ENCODE results near the gene REPS2.
"Not testable (repeated sequence)": the region's sequence is repeated elsewhere in the genome, so short reads cannot be mapped to it uniquely, and the experiment has no call there.

REPS2 gene

GRCh38 chrX:16946361-16946964 lies at the start of gene REPS2:
Gene REPS2 (plus strand): TSS chrX:16946658. CDS start chrX:16946862, 204 bp downstream.
- DNase-seq = peak; percentile 15 to 71

- DNase-seq = no peak
Measured at GRCh38 chrX:16897445-16897844, 49.0 kb upstream of the REPS2 start.

- no peak for DNase-seq
Measured at GRCh38 chrX:16903274-16904022, 43.0 kb upstream of the REPS2 start.

GRCh38 chrX:16910376-16910775 lies 36.1 kb upstream of the REPS2 start:
- no peak for DNase-seq

- DNase-seq = no peak
Measured at GRCh38 chrX:16914058-16914457, 32.4 kb upstream of the REPS2 start.

DNA sequence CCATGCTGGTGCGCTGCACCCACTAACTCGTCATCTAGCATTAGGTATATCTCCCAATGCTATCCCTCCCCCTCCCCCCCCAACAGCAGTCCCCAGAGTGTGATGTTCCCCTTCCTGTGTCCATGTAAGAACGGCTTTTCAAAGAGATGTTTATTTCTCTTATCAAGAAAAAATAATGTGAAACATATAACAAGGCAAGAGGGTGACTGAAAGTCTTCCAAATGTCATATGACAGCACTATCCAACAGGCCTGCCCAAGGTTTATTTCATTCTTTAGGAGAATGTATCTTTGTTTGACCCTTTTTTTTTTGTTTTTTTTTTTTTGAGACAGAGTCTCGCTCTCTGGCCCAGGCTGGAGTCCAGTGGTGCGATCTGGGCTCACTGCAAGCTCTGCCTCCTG lies 29.9 kb upstream of the REPS2 start:
- DNase-seq = no peak

- DNase-seq = no peak
Measured at GRCh38 chrX:16917120-16917519, 29.3 kb upstream of the REPS2 start.

- DNase-seq = no peak
Measured at GRCh38 chrX:16918979-16919378, 27.5 kb upstream of the REPS2 start.

GRCh38 chrX:16920075-16920474 lies 26.4 kb upstream of the REPS2 start:
- DNase-seq = no peak

- no peak for DNase-seq
Measured at GRCh38 chrX:16923157-16923556, 23.3 kb upstream of the REPS2 start.

- DNase-seq = no peak
Measured at GRCh38 chrX:16924631-16925480, 21.6 kb upstream of the REPS2 start.

DNA sequence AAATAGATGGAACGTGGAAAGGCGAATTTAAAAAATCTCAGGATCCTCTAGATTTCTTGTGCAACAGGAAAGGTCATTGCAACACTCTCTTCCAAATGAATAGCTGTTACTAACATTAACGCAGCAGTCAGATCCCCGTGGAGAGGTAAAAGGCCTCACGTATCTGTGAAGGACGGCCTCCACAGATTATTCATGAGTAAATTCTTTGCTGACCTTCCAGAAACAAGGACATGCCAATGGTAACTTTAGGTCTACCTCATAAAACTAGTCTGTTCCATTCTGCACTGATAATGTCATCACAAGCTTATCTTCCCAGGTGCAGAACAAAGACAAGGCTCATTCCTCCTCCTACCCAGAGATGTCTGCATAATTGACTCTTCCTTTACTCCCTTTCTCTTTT lies 16.1 kb upstream of the REPS2 start:
- DNase-seq = no peak

GRCh38 chrX:16931371-16931770 lies 15.1 kb upstream of the REPS2 start:
- DNase-seq = no peak

DNA sequence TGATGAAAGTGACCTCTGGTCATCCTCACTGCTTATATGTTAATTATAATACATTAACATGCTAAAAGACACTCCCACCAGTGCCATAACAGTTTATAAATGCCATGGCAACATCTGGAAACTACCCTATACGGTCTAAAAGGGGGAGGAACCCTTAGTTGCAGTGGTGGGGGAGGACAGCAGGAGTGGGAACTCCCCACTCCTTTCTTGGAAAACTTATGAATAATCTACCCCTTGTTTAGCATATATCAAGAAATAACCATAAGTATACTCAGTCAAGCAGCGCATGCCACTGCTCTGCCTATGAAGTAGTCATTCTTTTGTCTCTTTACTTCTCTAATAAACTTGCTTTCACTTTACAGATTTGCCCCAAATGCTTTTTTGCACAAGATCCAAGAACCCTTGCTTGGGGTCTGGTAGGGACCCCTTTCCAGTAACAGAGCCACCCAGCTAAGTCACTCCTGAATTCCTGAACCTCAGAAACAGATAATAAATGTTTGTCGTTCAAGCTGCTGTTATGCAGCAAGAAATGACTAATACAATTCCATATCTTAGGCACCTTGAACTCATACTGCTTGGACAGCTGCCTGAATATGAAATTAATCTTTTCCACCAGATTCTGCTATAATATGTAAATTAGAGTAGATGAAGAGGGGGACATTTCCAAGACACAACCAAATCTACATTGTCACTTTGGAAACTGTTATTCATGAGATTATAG lies 14.4 kb upstream of the REPS2 start:
- DNase-seq = no peak

DNA sequence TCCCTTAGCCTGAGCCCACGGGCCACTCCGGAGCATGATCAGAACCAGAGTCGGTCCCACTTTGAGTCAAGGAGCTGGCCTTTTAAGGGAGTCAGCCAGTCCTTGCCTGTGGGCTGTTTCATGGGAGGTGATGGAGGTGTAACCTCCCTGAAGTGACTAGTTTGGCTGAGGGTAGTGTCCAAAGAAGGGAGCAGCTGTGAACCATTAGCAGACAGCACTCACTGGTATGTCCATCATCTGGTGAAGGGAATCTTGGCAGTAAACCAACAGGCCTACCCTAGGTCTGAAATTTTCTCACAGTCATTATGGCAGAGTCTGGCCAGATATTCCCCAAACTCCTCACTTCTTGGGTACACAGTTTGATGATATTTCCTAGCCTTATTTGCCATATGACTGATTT lies 12.3 kb upstream of the REPS2 start:
- no peak for DNase-seq

GRCh38 chrX:16946971-16947562 lies 609 bp downstream of the REPS2 start:
- DNase-seq = peak in 1 of 2 donors; percentile 1

DNA sequence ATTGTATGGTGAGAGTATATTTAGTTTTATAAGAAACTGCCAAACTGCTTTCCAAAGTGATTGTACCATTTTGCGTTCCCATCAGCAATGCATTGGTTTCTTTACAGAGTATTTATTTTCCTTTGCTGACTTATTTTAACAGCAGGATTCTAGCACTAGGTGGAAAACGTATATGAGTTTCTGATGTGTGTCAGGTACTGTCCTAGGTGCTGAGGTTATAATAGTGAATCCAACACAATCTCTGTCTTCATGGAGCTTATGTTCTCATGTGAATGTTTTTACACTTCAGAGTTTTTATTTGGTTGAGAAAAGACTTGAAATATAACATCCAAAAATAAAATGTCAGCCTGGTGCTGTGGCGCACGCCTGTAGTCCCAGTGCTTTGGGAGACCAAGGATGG lies 4.0 kb downstream of the REPS2 start:
- DNase-seq = no peak

DNA sequence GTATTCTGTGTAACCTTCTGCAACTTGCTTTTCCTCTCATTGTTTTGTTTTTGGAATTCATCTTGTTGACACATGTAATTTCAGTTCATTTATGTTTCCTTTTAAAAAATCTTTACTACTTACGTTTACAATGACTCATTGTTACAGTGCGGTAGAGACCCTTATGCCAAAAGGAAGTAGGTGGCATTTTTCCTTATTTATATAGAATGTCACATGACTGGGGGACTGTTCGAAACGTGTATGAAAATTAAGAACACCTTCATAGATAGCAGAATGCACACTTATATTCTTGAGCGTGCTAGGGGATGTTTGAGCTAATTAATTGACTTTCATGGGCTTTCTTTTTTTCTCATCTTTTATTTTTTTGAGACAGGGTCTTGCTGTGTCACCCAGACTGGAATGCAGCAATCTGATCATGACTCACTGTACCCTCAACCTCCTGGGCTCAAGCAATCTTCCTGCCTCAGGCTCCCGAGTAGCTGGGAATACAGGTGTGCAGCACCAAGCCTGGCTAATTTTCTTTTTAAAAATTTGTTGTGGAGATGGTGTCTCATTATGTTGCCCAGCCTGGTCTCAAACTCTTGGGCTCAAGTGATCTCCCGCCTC lies 7.3 kb downstream of the REPS2 start:
- no peak for DNase-seq

DNA sequence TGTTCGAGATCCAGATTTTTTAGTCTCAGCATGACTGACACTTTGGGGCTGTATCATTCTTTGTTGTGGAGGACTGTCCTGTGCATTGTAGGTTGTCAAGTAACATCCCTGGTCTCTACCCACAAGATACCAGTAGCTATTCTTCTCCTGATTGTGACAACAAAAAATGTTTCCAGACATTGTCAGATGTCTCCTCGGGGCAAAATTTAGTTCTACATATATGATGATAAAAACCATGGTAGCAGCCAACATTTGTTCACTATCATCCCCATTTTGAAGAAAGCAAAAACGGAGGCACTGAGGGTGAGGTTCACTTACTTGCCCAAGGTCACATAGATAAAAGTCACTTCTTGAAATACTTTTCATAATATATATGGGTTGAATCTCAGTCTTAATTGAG lies 11.3 kb downstream of the REPS2 start:
- DNase-seq = no peak

DNA sequence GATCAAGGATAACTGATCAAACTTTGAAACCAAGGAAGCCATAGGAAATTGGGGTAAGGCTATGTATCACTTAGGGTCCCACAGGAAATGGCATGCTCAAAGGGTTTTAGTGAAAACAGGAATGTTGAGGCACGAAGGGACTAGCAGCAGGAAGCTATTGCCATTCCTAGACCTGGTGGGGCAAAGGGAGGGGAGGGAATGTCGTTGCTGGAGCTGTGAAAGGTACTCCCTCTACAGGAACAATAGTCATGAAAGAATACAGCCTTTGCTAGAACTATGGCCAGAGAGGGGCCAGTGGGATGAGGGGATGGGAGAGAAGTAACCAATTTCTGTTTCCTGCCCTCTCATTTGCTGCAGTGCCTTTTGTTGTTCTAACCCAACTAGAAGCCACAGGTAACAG lies 11.9 kb downstream of the REPS2 start:
- DNase-seq = no peak

- not testable (repeated sequence) for DNase-seq
Measured at GRCh38 chrX:16962661-16963060, 16.2 kb downstream of the REPS2 start.

DNA sequence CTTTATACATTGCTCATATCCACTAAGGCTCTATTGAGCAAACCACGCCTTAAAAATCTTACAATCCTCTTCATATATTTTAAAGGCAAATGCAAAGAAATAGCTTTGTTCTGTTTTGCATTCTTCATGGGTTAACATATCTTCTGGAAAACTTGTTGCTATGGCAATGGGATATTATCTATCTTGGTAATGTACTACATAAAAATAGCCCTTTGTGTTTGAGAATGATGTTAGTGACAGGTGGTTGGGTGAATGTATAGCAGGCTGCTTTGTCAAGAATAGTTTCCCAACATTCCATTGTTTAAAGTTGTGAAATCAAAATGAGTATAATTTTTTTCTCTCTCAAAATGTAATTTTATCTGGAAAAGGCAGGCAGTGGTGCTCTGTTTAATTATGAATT lies 16.8 kb downstream of the REPS2 start:
- DNase-seq = no peak

Data from hippocampal formation (tissue), 2 donors.